ENCODE results near the gene DBH. TPM values are rescaled to one million over a fixed set of nuclear protein-coding genes. Genes with fewer than 3 reads are reported as not detected.

DBH gene
- total RNA-seq, 4 donors from 2014 or later, result not detected

GRCh38 chr9:133595910-133596309 is 40.3 kb upstream of the DBH start:
- H3K4me3 ChIP-seq, result no peak overlapping the region
- H3K4me1 ChIP-seq, result no peaks in the 10 kb centered on the region
- H3K36me3 ChIP-seq, result no peaks in the 10 kb centered on the region
- TF ChIP-seq CTCF (IDR thresholded peaks at IDR 0.05) (no peak), POLR2A (IDR thresholded peaks at IDR 0.05) (no peak)
- peaks cover 0 to 16% (median 4%) of the 10 kb centered on the region in 4 donors for H3K9me3 ChIP-seq
- no peak for DNase-seq
- no peaks in the 10 kb centered on the region for H3K27me3 ChIP-seq
- H3K27ac ChIP-seq, result no peak overlapping the region

GRCh38 chr9:133597316-133597957 is 38.7 kb upstream of the DBH start:
- Histone ChIP-seq H3K4me1 (no peaks in the 10 kb centered on the region), H3K4me3 (no peak overlapping the region), H3K27ac (no peak overlapping the region), H3K36me3 (no peaks in the 10 kb centered on the region), H3K27me3 (no peaks in the 10 kb centered on the region), H3K9me3 (peaks cover 0 to 16% (median 4%) of the 10 kb centered on the region in 4 donors)
- TF ChIP-seq POLR2A (IDR thresholded peaks at IDR 0.05) (no peak), CTCF (IDR thresholded peaks at IDR 0.05) (no peak)
- DNase-seq, result no peak

GRCh38 chr9:133598978-133599377 is 37.2 kb upstream of the DBH start:
- Histone ChIP-seq H3K4me1 (no peaks in the 10 kb centered on the region), H3K36me3 (no peaks in the 10 kb centered on the region), H3K9me3 (peaks cover 0 to 16% (median 4%) of the 10 kb centered on the region in 4 donors), H3K27ac (no peak overlapping the region), H3K4me3 (no peak overlapping the region), H3K27me3 (no peaks in the 10 kb centered on the region)
- TF ChIP-seq CTCF (IDR thresholded peaks at IDR 0.05), result no peak
- TF ChIP-seq POLR2A (IDR thresholded peaks at IDR 0.05), result no peak
- DNase-seq, result no peak

- no peak overlapping the region for H3K27ac ChIP-seq
- no peaks in the 10 kb centered on the region for H3K4me1 ChIP-seq
- no peaks in the 10 kb centered on the region for H3K27me3 ChIP-seq
- no peak overlapping the region for H3K4me3 ChIP-seq
- peaks cover 0 to 16% (median 4%) of the 10 kb centered on the region in 4 donors for H3K9me3 ChIP-seq
- no peak for DNase-seq
- H3K36me3 ChIP-seq, result no peaks in the 10 kb centered on the region
- no peak for TF ChIP-seq POLR2A (IDR thresholded peaks at IDR 0.05)
- no peak for TF ChIP-seq CTCF (IDR thresholded peaks at IDR 0.05)
Measured at GRCh38 chr9:133599470-133600173, 36.5 kb upstream of the DBH start.

GRCh38 chr9:133600739-133601138 is 35.4 kb upstream of the DBH start:
- H3K4me1 ChIP-seq, result no peaks in the 10 kb centered on the region

More at GRCh38 chr9:133600739-133601138, 35.4 kb upstream of the DBH start:
- H3K9me3 ChIP-seq, result peaks cover 0 to 16% (median 4%) of the 10 kb centered on the region in 4 donors
- no peak overlapping the region for H3K27ac ChIP-seq
- no peak for DNase-seq
- H3K4me3 ChIP-seq, result no peak overlapping the region
- no peaks in the 10 kb centered on the region for H3K36me3 ChIP-seq
- TF ChIP-seq POLR2A (IDR thresholded peaks at IDR 0.05) (no peak), CTCF (IDR thresholded peaks at IDR 0.05) (no peak)
- no peaks in the 10 kb centered on the region for H3K27me3 ChIP-seq
